Fibroblast of mammary gland (primary cell): ENCODE data around the gene ZFP36L2.

Source experiments
- DNase-seq: peaks from one replicate; pipeline ENCODE4 v3.0.0-alpha.2; 2010; ENCODE audit warnings: low read depth
- H3K4me3 ChIP-seq: 2 replicates; pipeline ENCODE4 v1.5.1; 2011; ENCODE audit warnings: low read depth, mild to moderate bottlenecking, low read length, moderate library complexity; ENCODE audit not compliant: control insufficient read depth
- TF ChIP-seq, protein P1 (sequence below): conservative IDR thresholded peaks from 2 replicates; pipeline ENCODE4 v1.5.1; 2011; ENCODE audit warnings: low read depth, low read length, inconsistent platforms; ENCODE audit not compliant: control insufficient read depth, insufficient read depth

Gene ZFP36L2

DNA sequence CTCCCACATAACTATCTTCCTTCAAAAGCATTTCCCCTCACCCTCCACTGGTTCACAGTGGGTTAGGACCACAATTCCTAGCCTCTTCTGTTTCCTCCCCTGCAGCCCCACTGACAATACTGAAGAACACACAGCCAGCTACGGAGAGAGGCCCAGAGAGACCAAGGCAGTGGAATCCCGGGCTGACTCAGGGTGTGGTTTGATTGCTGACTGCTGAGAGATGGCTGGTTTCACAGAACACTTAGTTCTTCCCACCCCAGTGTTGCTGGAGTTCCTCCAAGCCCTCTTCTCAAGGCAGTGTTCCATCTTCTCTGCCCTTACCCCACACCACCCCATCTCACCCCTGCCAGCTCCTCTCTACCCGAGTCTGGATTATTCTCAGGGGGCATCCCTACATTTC lies 43.3 kb upstream of the ZFP36L2 start:
- DNase-seq: peak; percentile 99
- TF ChIP-seq, protein P1, sequence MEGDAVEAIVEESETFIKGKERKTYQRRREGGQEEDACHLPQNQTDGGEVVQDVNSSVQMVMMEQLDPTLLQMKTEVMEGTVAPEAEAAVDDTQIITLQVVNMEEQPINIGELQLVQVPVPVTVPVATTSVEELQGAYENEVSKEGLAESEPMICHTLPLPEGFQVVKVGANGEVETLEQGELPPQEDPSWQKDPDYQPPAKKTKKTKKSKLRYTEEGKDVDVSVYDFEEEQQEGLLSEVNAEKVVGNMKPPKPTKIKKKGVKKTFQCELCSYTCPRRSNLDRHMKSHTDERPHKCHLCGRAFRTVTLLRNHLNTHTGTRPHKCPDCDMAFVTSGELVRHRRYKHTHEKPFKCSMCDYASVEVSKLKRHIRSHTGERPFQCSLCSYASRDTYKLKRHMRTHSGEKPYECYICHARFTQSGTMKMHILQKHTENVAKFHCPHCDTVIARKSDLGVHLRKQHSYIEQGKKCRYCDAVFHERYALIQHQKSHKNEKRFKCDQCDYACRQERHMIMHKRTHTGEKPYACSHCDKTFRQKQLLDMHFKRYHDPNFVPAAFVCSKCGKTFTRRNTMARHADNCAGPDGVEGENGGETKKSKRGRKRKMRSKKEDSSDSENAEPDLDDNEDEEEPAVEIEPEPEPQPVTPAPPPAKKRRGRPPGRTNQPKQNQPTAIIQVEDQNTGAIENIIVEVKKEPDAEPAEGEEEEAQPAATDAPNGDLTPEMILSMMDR: no peak
- no peak overlapping the region for H3K4me3 ChIP-seq

DNA sequence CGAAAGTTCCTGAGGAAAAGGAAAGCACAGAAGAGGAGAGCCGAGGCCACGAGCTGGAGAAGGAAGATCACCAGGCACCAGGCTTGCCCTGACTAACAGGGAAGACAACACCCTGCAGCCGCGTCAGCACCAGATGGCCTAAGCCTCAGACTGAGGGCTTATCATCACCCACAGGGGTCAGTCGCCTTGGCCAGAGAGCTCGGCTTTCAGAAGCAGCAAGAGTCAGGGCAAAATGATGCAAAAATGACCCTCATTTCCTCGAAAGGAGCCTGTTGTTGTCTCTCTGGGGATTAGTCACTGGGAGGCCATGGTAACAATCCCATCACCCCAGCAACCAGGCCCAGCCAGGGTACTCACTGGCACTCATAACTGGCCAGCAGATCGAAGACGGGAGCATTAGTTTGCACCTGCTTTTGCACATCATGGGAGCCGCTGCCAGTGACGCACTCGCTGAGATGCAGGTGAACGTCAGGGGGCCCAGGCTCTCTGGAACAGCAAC lies 42.7 kb upstream of the ZFP36L2 start:
- no peak overlapping the region for H3K4me3 ChIP-seq
- DNase-seq: peak; percentile 100
- TF ChIP-seq, protein P1: peak; percentile 32

DNA sequence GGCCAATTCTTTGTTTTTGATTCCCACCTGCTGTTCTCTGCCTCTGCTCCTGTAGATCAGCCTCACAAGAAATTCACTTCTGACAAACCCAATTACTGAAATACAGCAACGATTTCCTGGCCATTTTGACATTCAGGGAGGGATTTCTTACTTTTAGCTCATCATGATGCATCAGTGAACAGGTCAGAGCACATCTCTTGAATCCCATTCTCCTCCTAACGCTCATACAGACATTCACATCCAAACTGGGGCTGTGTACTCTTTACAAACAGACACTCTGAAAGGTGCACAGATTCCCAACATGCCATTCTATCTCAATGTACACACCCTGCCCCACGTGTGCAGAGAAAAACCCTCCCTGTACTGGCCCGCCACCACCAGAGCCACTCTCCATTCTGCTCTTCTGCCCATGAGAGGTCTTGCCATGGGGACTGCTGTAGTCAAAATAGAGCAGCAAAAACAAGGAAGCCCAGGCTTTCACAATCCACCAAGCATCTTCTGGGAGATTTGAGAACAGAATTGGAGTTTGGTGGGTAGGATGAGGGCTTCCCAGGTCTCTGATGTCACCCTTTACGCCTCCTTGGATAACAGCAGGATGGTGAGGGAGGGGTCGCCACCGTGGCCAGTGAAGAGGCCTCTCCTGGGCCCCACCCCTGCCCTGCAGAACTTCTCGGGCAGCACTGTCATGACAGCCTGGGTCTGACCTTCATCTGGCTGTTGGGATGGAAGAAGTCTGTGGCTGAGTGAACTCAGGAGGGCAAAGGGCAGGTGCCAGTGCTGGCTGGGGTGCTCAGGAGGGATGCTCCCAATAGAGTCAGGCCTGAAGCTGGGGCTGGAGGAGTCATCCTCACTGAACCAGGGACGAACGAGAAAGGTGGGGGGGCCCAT lies 41.9 kb upstream of the ZFP36L2 start:
- peak; percentile 45 for DNase-seq
- H3K4me3 ChIP-seq: no peak overlapping the region
- TF ChIP-seq, protein P1: no peak

DNA sequence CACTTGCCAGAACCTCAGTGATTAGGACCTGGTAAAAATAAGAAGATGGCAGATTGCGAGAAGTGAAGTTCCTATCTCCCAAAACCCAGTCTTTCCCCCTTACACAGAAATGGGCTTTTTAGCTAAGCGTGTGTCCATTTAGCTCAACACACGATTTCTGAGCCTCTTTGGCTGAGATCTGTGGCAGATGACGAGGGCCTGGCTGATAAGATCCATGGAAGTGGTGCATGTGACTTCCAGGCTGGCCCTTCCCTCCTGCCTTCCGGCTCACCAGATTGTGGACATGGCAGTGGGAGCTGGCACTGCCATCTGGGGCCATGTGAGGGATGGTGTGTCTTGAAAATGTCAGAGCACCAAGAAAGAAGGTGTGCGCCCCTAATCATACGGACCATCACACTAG lies 41.0 kb upstream of the ZFP36L2 start:
- DNase-seq: no peak
- TF ChIP-seq, protein P1: no peak
- no peak overlapping the region for H3K4me3 ChIP-seq

DNA sequence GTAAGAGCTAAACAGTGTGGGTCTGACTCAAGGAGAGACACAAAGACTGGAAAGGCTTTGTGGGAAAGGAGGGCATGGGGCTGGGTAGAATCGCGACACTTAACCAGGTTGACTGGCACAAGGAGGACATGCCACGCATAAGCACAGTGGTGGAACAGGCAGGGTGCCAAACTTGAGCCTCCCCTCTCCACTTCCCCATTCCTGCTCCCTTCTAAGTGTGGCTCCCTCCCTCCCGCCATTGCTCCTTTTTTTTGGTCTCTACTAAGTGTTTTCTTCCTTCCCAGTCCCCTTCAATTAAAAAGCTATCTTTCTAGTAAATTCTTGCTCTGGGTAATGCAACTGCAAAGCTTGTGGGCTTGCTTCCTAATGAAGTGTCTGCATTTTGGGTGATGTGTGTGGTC lies 40.3 kb upstream of the ZFP36L2 start:
- no peak for DNase-seq
- TF ChIP-seq, protein P1: no peak

DNA sequence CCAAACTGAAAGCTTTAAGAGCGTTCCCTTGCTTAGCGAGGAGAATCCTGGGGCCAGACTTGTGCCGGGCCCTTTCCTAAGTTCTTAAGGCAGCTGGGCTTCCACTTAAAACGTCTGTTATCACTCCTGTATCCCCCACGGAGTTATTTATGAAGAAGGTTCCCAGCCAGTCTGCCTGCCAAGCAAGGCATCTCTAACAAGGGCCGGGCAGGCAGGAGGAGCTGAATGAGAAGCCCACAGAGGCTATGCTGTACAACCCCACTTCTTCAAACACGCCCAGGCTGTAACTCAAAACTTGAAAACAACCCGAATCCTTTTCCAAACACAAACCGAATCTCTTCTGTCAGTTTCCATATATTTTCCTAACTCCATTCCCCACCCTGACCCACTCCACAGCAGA lies 39.0 kb upstream of the ZFP36L2 start:
- TF ChIP-seq, protein P1: no peak
- DNase-seq: peak; percentile 56
- no peak overlapping the region for H3K4me3 ChIP-seq

More for the DNA sequence above, 40.3 kb upstream of the ZFP36L2 start:
- H3K4me3 ChIP-seq: no peak overlapping the region
